GM12891 (cell line): ENCODE measurements around the gene ZSCAN22.

ENCODE experiments used
- POLR2A ChIP-seq: IDR thresholded peaks from 2 replicates; pipeline ENCODE4 v1.6.1; 2011; ENCODE audit warnings: low read depth, low read length, control low read depth
- POLR2AphosphoS5 ChIP-seq: IDR thresholded peaks from 2 replicates; pipeline ENCODE4 v1.6.1; 2011; ENCODE audit warnings: low read depth, low read length, control low read depth
- POU2F2 ChIP-seq: IDR thresholded peaks from 2 replicates; pipeline ENCODE4 v1.6.1; 2011; ENCODE audit warnings: low read depth, mild to moderate bottlenecking, control low read depth, low read length, moderate library complexity
- TAF1 ChIP-seq: IDR thresholded peaks from 2 replicates; pipeline ENCODE4 v1.6.1; 2011; ENCODE audit warnings: low read depth, low read length, control low read depth

GRCh38 chr19:58305065-58305931 is 21.5 kb upstream of the ZSCAN22 start, which contains the start of gene ERVK3-1:
- TF ChIP-seq POLR2A = peak; percentile 98
- peak; percentile 97 for TF ChIP-seq TAF1
- TF ChIP-seq POLR2AphosphoS5 = peak; percentile 97
- peak; percentile 86; the same call in 1 of the 2 replicates for TF ChIP-seq POU2F2
